ENCODE results near the gene NECAB2. TPM values are rescaled to one million over a fixed set of nuclear protein-coding genes. Genes with fewer than 3 reads are reported as not detected.

Gene NECAB2
- total RNA-seq, 1 donor from 2014 or later, result 1.2 TPM

- DNase-seq (ENCODE audit: low spot score), result no peak
- peaks cover 8% of the 10 kb centered on the region for H3K4me1 Mint-ChIP-seq (ENCODE audit: unreplicated experiment)
- H3K27ac Mint-ChIP-seq (ENCODE audit: unreplicated experiment), result no peak overlapping the region
- no peak overlapping the region for H3K4me3 Mint-ChIP-seq (ENCODE audit: unreplicated experiment)
- TF ChIP-seq CTCF (IDR thresholded peaks at IDR 0.05; ENCODE audit: unreplicated experiment), result no peak
- H3K36me3 Mint-ChIP-seq (ENCODE audit: low read depth, unreplicated experiment), result peaks cover 8% of the 10 kb centered on the region
- no peaks in the 10 kb centered on the region for H3K9me3 Mint-ChIP-seq (ENCODE audit: unreplicated experiment)
- H3K27me3 Mint-ChIP-seq (ENCODE audit: unreplicated experiment), result peaks cover 5% of the 10 kb centered on the region
Observed at GRCh38 chr16:84047206-84047605, 79.2 kb downstream of the NECAB2 start.

GRCh38 chr16:84047626-84048025 lies 79.6 kb downstream of the NECAB2 start:
- Mint-ChIP-seq H3K27me3 (ENCODE audit: unreplicated experiment) (peaks cover 5% of the 10 kb centered on the region), H3K4me1 (ENCODE audit: unreplicated experiment) (peaks cover 8% of the 10 kb centered on the region), H3K4me3 (ENCODE audit: unreplicated experiment) (no peak overlapping the region), H3K27ac (ENCODE audit: unreplicated experiment) (no peak overlapping the region), H3K9me3 (ENCODE audit: unreplicated experiment) (no peaks in the 10 kb centered on the region), H3K36me3 (ENCODE audit: low read depth, unreplicated experiment) (peaks cover 12% of the 10 kb centered on the region)
- no peak for DNase-seq (ENCODE audit: low spot score)
- no peak for TF ChIP-seq CTCF (IDR thresholded peaks at IDR 0.05; ENCODE audit: unreplicated experiment)

GRCh38 chr16:84048270-84048669 lies 80.2 kb downstream of the NECAB2 start:
- peaks cover 8% of the 10 kb centered on the region for H3K4me1 Mint-ChIP-seq (ENCODE audit: unreplicated experiment)
- H3K4me3 Mint-ChIP-seq (ENCODE audit: unreplicated experiment), result no peak overlapping the region
- no peak for DNase-seq (ENCODE audit: low spot score)
- H3K27me3 Mint-ChIP-seq (ENCODE audit: unreplicated experiment), result peaks cover 5% of the 10 kb centered on the region
- no peak for TF ChIP-seq CTCF (IDR thresholded peaks at IDR 0.05; ENCODE audit: unreplicated experiment)
- H3K27ac Mint-ChIP-seq (ENCODE audit: unreplicated experiment), result no peak overlapping the region
- H3K9me3 Mint-ChIP-seq (ENCODE audit: unreplicated experiment), result no peaks in the 10 kb centered on the region
- peaks cover 14% of the 10 kb centered on the region for H3K36me3 Mint-ChIP-seq (ENCODE audit: low read depth, unreplicated experiment)

GRCh38 chr16:84048871-84049270 lies 80.8 kb downstream of the NECAB2 start:
- DNase-seq (ENCODE audit: low spot score), result no peak
- TF ChIP-seq CTCF (IDR thresholded peaks at IDR 0.05; ENCODE audit: unreplicated experiment), result no peak
- H3K9me3 Mint-ChIP-seq (ENCODE audit: unreplicated experiment), result no peaks in the 10 kb centered on the region
- H3K4me3 Mint-ChIP-seq (ENCODE audit: unreplicated experiment), result no peak overlapping the region
- H3K4me1 Mint-ChIP-seq (ENCODE audit: unreplicated experiment), result peaks cover 6% of the 10 kb centered on the region
- H3K27ac Mint-ChIP-seq (ENCODE audit: unreplicated experiment), result no peak overlapping the region
- peaks cover 16% of the 10 kb centered on the region for H3K36me3 Mint-ChIP-seq (ENCODE audit: low read depth, unreplicated experiment)
- peaks cover 5% of the 10 kb centered on the region for H3K27me3 Mint-ChIP-seq (ENCODE audit: unreplicated experiment)

- TF ChIP-seq CTCF (IDR thresholded peaks at IDR 0.05; ENCODE audit: unreplicated experiment), result no peak
- Mint-ChIP-seq H3K27ac (ENCODE audit: unreplicated experiment) (no peak overlapping the region), H3K36me3 (ENCODE audit: low read depth, unreplicated experiment) (peaks cover 20% of the 10 kb centered on the region), H3K27me3 (ENCODE audit: unreplicated experiment) (peaks cover 5% of the 10 kb centered on the region), H3K4me3 (ENCODE audit: unreplicated experiment) (no peak overlapping the region), H3K9me3 (ENCODE audit: unreplicated experiment) (no peaks in the 10 kb centered on the region), H3K4me1 (ENCODE audit: unreplicated experiment) (peaks cover under 1% of the 10 kb centered on the region)
- no peak for DNase-seq (ENCODE audit: low spot score)
Observed at GRCh38 chr16:84049403-84050060, 81.5 kb downstream of the NECAB2 start.
